A673 (cell line): Measurements from ENCODE around the gene UPP1.

Experiments used
- CTCF ChIP-seq: fragments of 300-800, 200-600 bp; sonication (generic); conservative IDR thresholded peaks from 2 replicates; pipeline ENCODE4 v1.5.1; 2017; ENCODE audit warnings: low read depth, mild to moderate bottlenecking, antibody characterized with exemption, low read length, moderate library complexity, mixed read lengths
- EZH2 ChIP-seq: fragments of 200-600 bp; sonication (generic); IDR thresholded peaks from 2 replicates; pipeline ENCODE4 v1.6.1; 2017; ENCODE audit warnings: borderline replicate concordance, low read depth, mild to moderate bottlenecking, mixed read lengths, antibody characterized with exemption, low read length; ENCODE audit not compliant: poor library complexity, severe bottlenecking

GRCh38 chr7:48085942-48086341 lies 3.1 kb upstream of the UPP1 start:
- TF ChIP-seq EZH2 (no peak), CTCF (no peak)
